A673 (cell line): Measurements from ENCODE around the gene FAM124A. TPM values are rescaled to one million over a fixed set of nuclear protein-coding genes. Genes with fewer than 3 reads are reported as not detected.

Source experiments
- BruUV-seq: library from RNA; stranded (reverse); fragments of 400-500 nt; replicated peaks from 2 replicates; lab custom pipeline; 2021; lab: Mats Ljungman, UMichigan
- CTCF ChIA-PET: fragments of 300-600 bp; sonication (Branson Sonifier 250); formaldehyde crosslinking; loops from one replicate; lab custom pipeline; 2022; ENCODE audit warnings: antibody characterized with exemption; lab: Charles Lee
- POLR2A ChIA-PET: fragments of 300-600 bp; sonication (Branson Sonifier 250); formaldehyde crosslinking; loops from one replicate; lab custom pipeline; 2022; ENCODE audit warnings: antibody characterized with exemption; ENCODE audit not compliant: low non-redundant PET; lab: Charles Lee
- DNase-seq: peaks from one replicate; pipeline ENCODE4 v3.0.0-alpha.2; 2015; ENCODE audit warnings: low spot score
- H3K27ac ChIP-seq: fragments of 200-600 bp; sonication (generic); 2 replicates; pipeline ENCODE4 v1.5.1; 2016; ENCODE audit warnings: mixed run types, low read depth, mild to moderate bottlenecking, mixed read lengths, antibody characterized with exemption, low read length; ENCODE audit not compliant: poor library complexity, severe bottlenecking
- H3K27me3 ChIP-seq: fragments of 200-600 bp; sonication (generic); replicated peaks from 2 replicates; pipeline ENCODE4 v1.6.1; 2017; ENCODE audit warnings: mixed run types, low read depth, mild to moderate bottlenecking, mixed read lengths, antibody characterized with exemption, low read length; ENCODE audit not compliant: insufficient read depth, poor library complexity
- H3K36me3 ChIP-seq: fragments of 200-600 bp; sonication (generic); 2 replicates; pipeline ENCODE4 v1.6.1; 2016; ENCODE audit warnings: mixed run types, mild to moderate bottlenecking, mixed read lengths, antibody characterized with exemption, low read length; ENCODE audit not compliant: insufficient read depth, poor library complexity, severe bottlenecking
- H3K4me1 ChIP-seq: fragments of 200-600 bp; sonication (generic); 2 replicates; pipeline ENCODE4 v1.6.1; 2017; ENCODE audit warnings: mixed run types, mild to moderate bottlenecking, mixed read lengths, antibody characterized with exemption, low read length; ENCODE audit not compliant: insufficient read depth, poor library complexity, severe bottlenecking
- H3K4me3 ChIP-seq: fragments of 200-600 bp; sonication (generic); 2 replicates; pipeline ENCODE4 v1.5.1; 2016; ENCODE audit warnings: low read depth, mixed run types, mild to moderate bottlenecking, mixed read lengths, low read length; ENCODE audit not compliant: poor library complexity, severe bottlenecking
- H3K9me3 ChIP-seq: fragments of 200-600 bp; sonication (generic); 2 replicates; pipeline ENCODE4 v1.6.1; 2016; ENCODE audit warnings: mixed run types, low read depth, mild to moderate bottlenecking, mixed read lengths, antibody characterized with exemption, low read length; ENCODE audit not compliant: poor library complexity, severe bottlenecking
- EZH2 ChIP-seq: fragments of 200-600 bp; sonication (generic); IDR thresholded peaks from 2 replicates; pipeline ENCODE4 v1.6.1; 2017; ENCODE audit warnings: borderline replicate concordance, low read depth, mild to moderate bottlenecking, mixed read lengths, antibody characterized with exemption, low read length; ENCODE audit not compliant: poor library complexity, severe bottlenecking
- intact Hi-C: fragments of 100-400 bp; cut with micrococcal nuclease; formaldehyde crosslinking; loops from one replicate; pipeline ENCODE4 v1.10.0; 2022; ENCODE audit not compliant: unreplicated experiment
- total RNA-seq: library from RNA; stranded (reverse); gene quantifications from 2 replicates; pipeline ENCODE4 v1.2.3, GENCODE V29; 2021
- TF ChIP-seq, protein P1 (sequence below): fragments of 300-800, 200-600 bp; sonication (generic); conservative IDR thresholded peaks from 2 replicates; pipeline ENCODE4 v1.5.1; 2017; ENCODE audit warnings: low read depth, mild to moderate bottlenecking, antibody characterized with exemption, low read length, moderate library complexity, mixed read lengths

The FAM124A gene
- total RNA-seq, 1 experiment from 2014 or later = 2.1 TPM

- H3K4me1 ChIP-seq = peaks cover 9% of the 10 kb centered on the region
- no peaks in the 10 kb centered on the region for H3K36me3 ChIP-seq
- no TSS peak for BruUV-seq
- intact Hi-C loops = no loop called here
- H3K4me3 ChIP-seq = no peak overlapping the region
- POLR2A ChIA-PET = no interaction called here
- CTCF ChIA-PET = no interaction called here
- H3K27me3 ChIP-seq = no peaks in the 10 kb centered on the region
- no peak overlapping the region for H3K27ac ChIP-seq
- no peak for DNase-seq
- H3K9me3 ChIP-seq = no peaks in the 10 kb centered on the region
- TF ChIP-seq, protein P1, sequence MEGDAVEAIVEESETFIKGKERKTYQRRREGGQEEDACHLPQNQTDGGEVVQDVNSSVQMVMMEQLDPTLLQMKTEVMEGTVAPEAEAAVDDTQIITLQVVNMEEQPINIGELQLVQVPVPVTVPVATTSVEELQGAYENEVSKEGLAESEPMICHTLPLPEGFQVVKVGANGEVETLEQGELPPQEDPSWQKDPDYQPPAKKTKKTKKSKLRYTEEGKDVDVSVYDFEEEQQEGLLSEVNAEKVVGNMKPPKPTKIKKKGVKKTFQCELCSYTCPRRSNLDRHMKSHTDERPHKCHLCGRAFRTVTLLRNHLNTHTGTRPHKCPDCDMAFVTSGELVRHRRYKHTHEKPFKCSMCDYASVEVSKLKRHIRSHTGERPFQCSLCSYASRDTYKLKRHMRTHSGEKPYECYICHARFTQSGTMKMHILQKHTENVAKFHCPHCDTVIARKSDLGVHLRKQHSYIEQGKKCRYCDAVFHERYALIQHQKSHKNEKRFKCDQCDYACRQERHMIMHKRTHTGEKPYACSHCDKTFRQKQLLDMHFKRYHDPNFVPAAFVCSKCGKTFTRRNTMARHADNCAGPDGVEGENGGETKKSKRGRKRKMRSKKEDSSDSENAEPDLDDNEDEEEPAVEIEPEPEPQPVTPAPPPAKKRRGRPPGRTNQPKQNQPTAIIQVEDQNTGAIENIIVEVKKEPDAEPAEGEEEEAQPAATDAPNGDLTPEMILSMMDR = no peak
- no peak for TF ChIP-seq EZH2
Measured at GRCh38 chr13:51246418-51247277, 24.4 kb downstream of the FAM124A start.

DNA sequence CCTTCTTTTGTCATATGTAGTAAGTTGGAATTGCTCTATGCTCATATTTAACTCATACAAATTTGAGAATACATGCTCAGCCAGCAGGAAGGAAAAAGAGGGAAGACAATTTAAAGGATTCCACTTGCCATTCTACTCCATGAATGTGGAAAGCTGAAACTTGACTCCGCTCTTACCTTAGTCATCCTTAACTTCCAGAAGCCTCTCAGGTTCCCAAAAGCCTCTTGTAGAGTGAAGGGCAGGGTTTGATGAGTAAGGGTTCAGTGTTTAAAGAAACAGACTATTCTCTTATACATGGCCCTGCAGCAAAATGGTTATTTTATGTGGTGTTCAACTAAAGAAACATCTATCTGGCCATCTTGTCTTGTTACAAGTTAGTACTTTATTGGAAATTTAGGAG is 27.1 kb downstream of the FAM124A start:
- H3K36me3 ChIP-seq = no peaks in the 10 kb centered on the region
- no TSS peak for BruUV-seq
- DNase-seq = no peak
- no peaks in the 10 kb centered on the region for H3K9me3 ChIP-seq
- H3K4me3 ChIP-seq = no peak overlapping the region
- no peak for TF ChIP-seq EZH2
- TF ChIP-seq, protein P1 = no peak
- intact Hi-C loops = loop anchor here (2.0 kb wide), 1 partner anchor 20 kb away; no protein-coding TSS in a partner anchor
- POLR2A ChIA-PET = no interaction called here
- CTCF ChIA-PET = no interaction called here
- no peak overlapping the region for H3K27ac ChIP-seq
- H3K27me3 ChIP-seq = no peaks in the 10 kb centered on the region
- no peaks in the 10 kb centered on the region for H3K4me1 ChIP-seq

DNA sequence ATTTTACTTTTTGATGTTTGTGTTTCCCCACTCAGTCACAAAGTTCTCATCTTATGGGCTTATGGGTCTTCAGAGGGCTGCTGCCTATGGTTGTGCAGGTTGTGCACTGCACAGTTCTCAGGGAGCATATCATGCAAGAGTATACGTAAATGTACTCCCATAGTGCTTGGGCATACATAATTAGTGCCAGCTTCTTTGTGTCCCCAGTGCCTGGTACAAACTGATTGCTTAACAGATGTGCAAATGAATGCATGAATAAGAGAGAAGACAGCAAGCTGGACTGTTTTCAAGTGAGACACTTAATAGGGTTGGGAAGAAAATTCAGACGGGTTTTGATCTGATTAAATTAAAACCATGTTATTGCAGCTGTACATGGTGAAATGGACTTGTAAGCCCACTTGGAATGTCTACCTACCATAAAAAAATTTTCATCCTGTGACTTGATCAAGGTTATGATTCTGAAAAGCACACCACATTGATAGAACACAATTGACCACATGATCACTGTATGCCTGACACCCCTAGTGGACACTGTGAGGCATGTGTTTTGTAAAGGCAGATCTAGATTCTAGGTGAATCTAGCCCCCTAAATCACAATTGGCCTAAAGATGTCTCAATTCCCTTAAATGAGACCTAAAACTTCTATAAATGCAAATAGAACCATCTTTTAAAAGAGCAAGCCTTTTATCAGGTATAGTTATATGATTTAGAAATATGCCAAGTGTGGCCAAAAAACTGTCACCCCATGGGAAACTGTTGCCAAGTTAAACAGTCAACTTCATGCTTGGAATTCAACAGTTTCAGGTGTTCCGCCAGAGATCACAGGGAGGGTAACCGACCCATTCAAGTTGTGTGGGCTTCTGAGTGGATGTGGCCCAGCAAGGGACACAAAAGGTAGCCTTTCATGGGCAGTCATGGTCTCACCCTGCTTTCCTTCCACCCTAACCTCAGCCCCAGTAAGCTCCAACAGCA is 27.9 kb downstream of the FAM124A start:
- TF ChIP-seq, protein P1 = peak; percentile 60
- TF ChIP-seq EZH2 = no peak
- intact Hi-C loops = loop anchor here (2.0 kb wide), 1 partner anchor 21 kb away; no protein-coding TSS in a partner anchor
- BruUV-seq = no TSS peak
- ChIA-PET POLR2A (no interaction called here), CTCF (no interaction called here)
- Histone ChIP-seq H3K9me3 (no peaks in the 10 kb centered on the region), H3K4me1 (no peaks in the 10 kb centered on the region), H3K4me3 (no peak overlapping the region), H3K36me3 (no peaks in the 10 kb centered on the region), H3K27me3 (no peaks in the 10 kb centered on the region), H3K27ac (no peak overlapping the region)
- DNase-seq = no peak
